GM13977 (cell line): ENCODE results near the gene RAI1.

ENCODE experiments used
- DNase-seq: peaks from one replicate; pipeline ENCODE4 v3.0.0; 2012; ENCODE audit warnings: low spot score
- CTCF ChIP-seq: IDR thresholded peaks from 2 replicates; pipeline ENCODE4 v1.5.1; 2012; ENCODE audit warnings: mild to moderate bottlenecking, control low read depth; ENCODE audit not compliant: insufficient read depth; ENCODE audit errors: extremely low read depth, missing control alignments
- in situ Hi-C: fragments of 300-500 bp; cut with MboI; formaldehyde crosslinking; loops from one replicate; pipeline ENCODE4 v1.12.0; 2022; ENCODE audit warnings: low sequenced_read_pairs, low pct_unique_long_range_greater_than_20kb, mixed read lengths, inconsistent platforms; ENCODE audit not compliant: unreplicated experiment

RAI1 gene

GRCh38 chr17:17824783-17825614 lies 143.7 kb downstream of the RAI1 start:
- in situ Hi-C loops = no loop called here
- DNase-seq = no peak
- no peak for TF ChIP-seq CTCF

- TF ChIP-seq CTCF = no peak
- no peak for DNase-seq
- in situ Hi-C loops = no loop called here
Measured at GRCh38 chr17:17826342-17826713, 145.1 kb downstream of the RAI1 start.

- DNase-seq = no peak
- TF ChIP-seq CTCF = no peak
- in situ Hi-C loops = no loop called here
Measured at GRCh38 chr17:17826942-17827785, 145.9 kb downstream of the RAI1 start.

- no peak for TF ChIP-seq CTCF
- DNase-seq = no peak
- in situ Hi-C loops = no loop called here
Measured at GRCh38 chr17:17827826-17828621, 146.8 kb downstream of the RAI1 start.

GRCh38 chr17:17830269-17830567 lies 149.0 kb downstream of the RAI1 start:
- in situ Hi-C loops = no loop called here
- TF ChIP-seq CTCF = no peak
- DNase-seq = no peak

- in situ Hi-C loops = no loop called here
- TF ChIP-seq CTCF = no peak
- no peak for DNase-seq
Measured at GRCh38 chr17:17830740-17831207, 149.5 kb downstream of the RAI1 start.
